Body of pancreas (tissue), 4 donors: Measurements from ENCODE around the gene NFATC4. TPM values are rescaled to one million over a fixed set of nuclear protein-coding genes. Genes with fewer than 3 reads are reported as not detected.

Source experiments
- ATAC-seq: fragments of 150-250 bp; one replicate; pipeline ENCODE4 v1.9.1; 2016
- DNase-seq, 4 donors: peaks; one replicate each; pipeline ENCODE4 v3.0.0-alpha.2; 2019
- H3K27ac ChIP-seq, 4 donors: fragments of 200-600 bp; sonication (generic); 1 replicate in 3 of 4; 2 replicates in 1 of 4; pipeline versions ENCODE4 v1.5.1 to v1.6.1; 2016 to 2019; ENCODE audit warnings: mild to moderate bottlenecking in 1 of 4, mixed read lengths in 1 of 4, moderate library complexity in 1 of 4
- H3K27me3 ChIP-seq, 2 donors: fragments of 200-600 bp; sonication (generic); one replicate each; pipeline ENCODE4 v1.6.0; 2016; ENCODE audit warnings: mild to moderate bottlenecking in 1 of 2
- H3K36me3 ChIP-seq, 2 donors: fragments of 200-600 bp; sonication (generic); replicated peaks in 1 of 2; 2 replicates each; pipeline ENCODE4 v1.5.1; 2016; ENCODE audit warnings: low read depth in 2 of 2; ENCODE audit not compliant: insufficient read depth in 1 of 2
- H3K4me1 ChIP-seq: fragments of 200-600 bp; sonication (generic); one replicate; pipeline ENCODE4 v1.6.0; 2016
- H3K4me3 ChIP-seq, 2 donors: fragments of 200-600 bp; sonication (generic); 1 replicate in 1 of 2; 2 replicates in 1 of 2; pipeline ENCODE4 v1.5.1; 2016 to 2019
- H3K9me3 ChIP-seq, 3 donors: fragments of 200-600 bp; sonication (generic); 1 replicate in 2 of 3; 2 replicates in 1 of 3; pipeline ENCODE4 v1.5.1; 2016
- POLR2A ChIP-seq, 3 donors: fragments of 450-650 bp; IDR thresholded peaks; one replicate each; pipeline ENCODE4 v1.6.1; 2016; ENCODE audit warnings: antibody characterized with exemption in 3 of 3, mild to moderate bottlenecking in 2 of 3
- WGBS, 2 donors: methylation state at CpG; one replicate each; pipeline ENCODE4 v1.1.5; 2017; 5-methylcytosine and 5-hydroxymethylcytosine counted together
- intact Hi-C: fragments of 100-400 bp; cut with DNase I; formaldehyde crosslinking; loops from one replicate; pipeline ENCODE4 v1.15.1; 2023
- total RNA-seq, 2 donors: library from RNA; depleted of rRNA; stranded (reverse); fragments of >200 nt; gene quantifications; one replicate each; pipeline ENCODE4 v1.1.0, GENCODE V29; 2016
- TF ChIP-seq, protein P1 (sequence below), 7 experiments: fragments of 450-650 bp in 4 of 7; fragments of 200-600 bp in 3 of 7; sonication (generic) in 3 of 7; IDR thresholded peaks; one replicate each; pipeline ENCODE4 v1.5.1; 2016 to 2019; ENCODE audit warnings: antibody characterized with exemption in 7 of 7

The NFATC4 gene
- total RNA-seq, 2 donors from 2014 or later = 11.9 to 19.8 TPM

GRCh38 chr14:24332268-24332993 is 35.6 kb upstream of the NFATC4 start:
- H3K4me1 ChIP-seq = peaks cover 35% of the 10 kb centered on the region
- peak; percentile 82 for ATAC-seq

DNA sequence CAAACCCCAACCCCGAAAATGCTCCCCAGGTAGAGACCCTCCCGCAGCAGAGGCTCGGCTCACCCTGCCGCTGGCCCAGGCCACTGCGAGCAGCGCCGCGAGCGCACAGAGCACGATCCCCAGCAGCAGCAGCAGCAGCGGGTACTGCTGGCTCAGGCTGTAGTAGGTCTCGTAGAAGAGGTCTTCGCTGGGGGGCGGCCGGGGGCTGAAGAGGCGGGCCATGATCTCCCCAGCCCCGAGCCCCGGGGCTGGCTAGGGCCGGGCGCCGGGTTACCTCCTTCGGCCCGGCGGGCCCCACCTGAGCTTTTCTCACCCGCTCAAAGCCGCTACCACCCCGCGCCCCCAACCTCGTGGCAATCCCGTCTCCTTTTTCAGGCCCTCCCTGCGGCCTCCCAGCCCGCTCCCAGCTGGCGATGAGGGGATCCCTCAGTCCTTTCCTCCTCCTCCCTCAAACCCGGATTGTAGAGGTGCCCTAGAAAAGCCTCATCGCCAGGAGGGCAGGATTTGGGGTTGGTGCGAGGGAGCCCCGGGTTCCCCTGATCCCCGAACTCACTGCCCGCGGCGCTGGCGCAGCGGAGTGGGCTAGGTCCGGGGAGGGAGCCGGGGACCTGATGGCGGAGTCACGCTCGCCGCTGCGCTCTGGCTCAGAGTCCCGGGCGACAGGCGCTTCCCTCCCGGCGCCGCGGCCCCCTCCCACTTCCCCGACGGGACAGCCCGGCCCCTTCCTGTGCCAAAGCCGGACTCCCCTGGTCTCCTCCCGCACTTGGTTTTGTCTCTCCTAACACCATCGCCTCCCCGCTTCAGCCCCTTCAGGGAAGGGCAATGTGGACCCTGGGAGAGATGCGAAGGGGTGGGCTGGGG is 33.3 kb upstream of the NFATC4 start, which contains the start of gene ADCY4:
ADCY4 (minus strand) TSS at position 641 of the 861 bp plus-strand sequence; CDS start at position 222, 419 bp downstream.
- WGBS, 2 donors = 12 to 22% methylated on average over 16 to 63 of the region's 65 CpGs
- Histone ChIP-seq H3K9me3 (no peaks in the 10 kb centered on the region), H3K27me3 (peaks cover 4 to 5% of the 10 kb centered on the region in 2 donors), H3K4me1 (peaks cover 49% of the 10 kb centered on the region), H3K27ac (peak within 1 kb of the TSS in 1 of 4 donors; percentile 44), H3K4me3 (no peak within 1 kb of the TSS), H3K36me3 (no peaks in the 10 kb centered on the region)
- ATAC-seq (no peak), DNase-seq (no peak)
- intact Hi-C loops = loop anchor here (10.0 kb wide), 1 partner anchor 100 kb away; no protein-coding TSS in a partner anchor
- TF ChIP-seq, protein P1, sequence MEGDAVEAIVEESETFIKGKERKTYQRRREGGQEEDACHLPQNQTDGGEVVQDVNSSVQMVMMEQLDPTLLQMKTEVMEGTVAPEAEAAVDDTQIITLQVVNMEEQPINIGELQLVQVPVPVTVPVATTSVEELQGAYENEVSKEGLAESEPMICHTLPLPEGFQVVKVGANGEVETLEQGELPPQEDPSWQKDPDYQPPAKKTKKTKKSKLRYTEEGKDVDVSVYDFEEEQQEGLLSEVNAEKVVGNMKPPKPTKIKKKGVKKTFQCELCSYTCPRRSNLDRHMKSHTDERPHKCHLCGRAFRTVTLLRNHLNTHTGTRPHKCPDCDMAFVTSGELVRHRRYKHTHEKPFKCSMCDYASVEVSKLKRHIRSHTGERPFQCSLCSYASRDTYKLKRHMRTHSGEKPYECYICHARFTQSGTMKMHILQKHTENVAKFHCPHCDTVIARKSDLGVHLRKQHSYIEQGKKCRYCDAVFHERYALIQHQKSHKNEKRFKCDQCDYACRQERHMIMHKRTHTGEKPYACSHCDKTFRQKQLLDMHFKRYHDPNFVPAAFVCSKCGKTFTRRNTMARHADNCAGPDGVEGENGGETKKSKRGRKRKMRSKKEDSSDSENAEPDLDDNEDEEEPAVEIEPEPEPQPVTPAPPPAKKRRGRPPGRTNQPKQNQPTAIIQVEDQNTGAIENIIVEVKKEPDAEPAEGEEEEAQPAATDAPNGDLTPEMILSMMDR (IDR thresholded peaks at IDR 0.05) = no peak
- peak in 2 of 3 donors; percentile 31 to 42 for TF ChIP-seq POLR2A (IDR thresholded peaks at IDR 0.05)

More at GRCh38 chr14:24332268-24332993, 35.6 kb upstream of the NFATC4 start:
- intact Hi-C loops = loop anchor here (10.0 kb wide), 1 partner anchor 102 kb away; no protein-coding TSS in a partner anchor
- DNase-seq = peak; percentile 78 to 83 (median 82)
- Histone ChIP-seq H3K27ac (no peak overlapping the region), H3K27me3 (peaks cover 4 to 5% of the 10 kb centered on the region in 2 donors), H3K36me3 (no peaks in the 10 kb centered on the region), H3K4me3 (no peak overlapping the region), H3K9me3 (no peaks in the 10 kb centered on the region)
- no peak for TF ChIP-seq POLR2A (IDR thresholded peaks at IDR 0.05)
- TF ChIP-seq, protein P1 (IDR thresholded peaks at IDR 0.05) = peak; percentile 60 to 88 (median 73)
- 17 to 18% methylated on average over 40 to 55 of the region's 56 CpGs for WGBS, 2 donors

DNA sequence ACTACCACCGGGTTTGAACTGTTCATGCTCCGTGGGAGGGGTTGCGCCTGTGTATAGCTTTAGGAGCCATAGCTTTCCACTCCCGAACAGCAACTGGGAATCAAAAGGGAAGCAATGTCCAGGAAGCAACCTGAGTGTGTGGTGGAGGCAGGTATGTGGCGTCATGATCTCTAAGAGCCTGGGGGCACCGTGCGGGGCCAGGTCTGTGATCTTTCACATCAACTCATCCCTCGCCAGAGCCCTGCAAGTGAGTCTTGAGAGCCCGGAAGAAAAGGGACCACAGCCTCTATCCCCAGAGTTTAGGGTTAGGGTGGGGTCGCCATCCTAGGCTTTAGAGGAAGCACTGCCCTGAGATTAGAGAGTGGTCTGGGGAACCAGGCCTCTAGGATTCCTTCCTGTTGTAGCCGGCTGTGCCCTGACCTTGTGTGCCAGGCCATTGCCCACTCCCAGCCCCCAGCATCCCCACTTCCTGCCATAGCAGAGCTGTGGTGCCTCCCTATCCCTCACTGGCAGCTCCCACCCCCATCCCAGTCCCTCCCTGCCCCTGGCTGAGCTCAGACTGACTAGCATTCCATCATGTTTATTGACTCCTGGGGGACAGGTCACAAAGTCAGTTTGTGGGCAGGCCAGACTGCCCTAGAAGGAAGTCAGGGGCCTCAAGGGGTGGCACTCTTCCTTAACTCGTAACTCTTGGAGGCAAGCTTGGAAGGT is 32.4 kb upstream of the NFATC4 start:
- intact Hi-C loops = loop anchor here (10.0 kb wide), 1 partner anchor 99 kb away; no protein-coding TSS in a partner anchor
- ATAC-seq (no peak), DNase-seq (no peak)
- 62 to 78% methylated on average over 6 to 12 of the region's 12 CpGs for WGBS, 2 donors
- Histone ChIP-seq H3K4me1 (peaks cover 54% of the 10 kb centered on the region), H3K36me3 (no peaks in the 10 kb centered on the region), H3K27me3 (peaks cover 4 to 5% of the 10 kb centered on the region in 2 donors), H3K9me3 (no peaks in the 10 kb centered on the region), H3K27ac (peak overlapping the region in 1 of 4 donors; percentile 24), H3K4me3 (no peak overlapping the region)
- TF ChIP-seq, protein P1 (IDR thresholded peaks at IDR 0.05) = no peak
- TF ChIP-seq POLR2A (IDR thresholded peaks at IDR 0.05) = no peak

DNA sequence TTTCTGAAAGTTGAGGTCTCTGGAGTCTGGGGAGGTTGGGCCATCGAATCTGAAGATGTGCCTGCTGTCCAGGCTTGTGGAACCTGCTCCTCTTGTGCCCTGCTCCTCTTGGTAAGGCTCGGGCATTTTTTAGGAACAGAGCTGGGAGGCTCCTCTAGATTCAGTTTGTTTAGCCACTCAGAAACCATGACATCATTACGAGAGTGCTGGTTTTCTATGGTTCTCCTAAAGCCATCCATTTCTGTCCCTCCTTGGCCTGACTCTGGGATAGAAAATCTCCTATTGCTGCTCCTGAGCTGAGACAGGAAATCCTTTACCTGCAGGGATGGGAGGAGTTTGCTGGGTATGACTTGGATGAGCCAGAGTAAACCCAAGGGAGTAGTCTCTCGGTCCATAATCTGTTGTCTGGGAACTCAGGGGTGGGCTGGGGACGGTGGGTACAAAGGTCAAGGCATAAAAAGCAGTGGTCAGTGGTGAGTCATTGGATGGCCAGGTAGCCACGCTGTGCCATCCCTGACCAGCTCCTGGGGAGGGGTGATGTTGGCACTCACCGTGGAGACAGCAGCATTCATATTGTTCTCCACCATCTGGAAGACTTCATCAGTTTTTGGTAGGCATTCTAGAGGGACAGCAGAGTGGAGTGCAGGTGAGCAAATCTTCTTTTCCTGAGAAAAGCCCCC is 30.7 kb upstream of the NFATC4 start:
- intact Hi-C loops = loop anchor here (10.0 kb wide), 1 partner anchor 98 kb away; no protein-coding TSS in a partner anchor

More for the DNA sequence above, 30.7 kb upstream of the NFATC4 start:
- Histone ChIP-seq H3K27ac (no peak overlapping the region), H3K9me3 (no peaks in the 10 kb centered on the region), H3K4me3 (no peak overlapping the region), H3K27me3 (peaks cover 4 to 5% of the 10 kb centered on the region in 2 donors), H3K4me1 (peaks cover 48% of the 10 kb centered on the region), H3K36me3 (no peaks in the 10 kb centered on the region)
- ATAC-seq (no peak), DNase-seq (no peak)
- TF ChIP-seq, protein P1 (IDR thresholded peaks at IDR 0.05) = no peak
- no peak for TF ChIP-seq POLR2A (IDR thresholded peaks at IDR 0.05)
- 79 to 83% methylated on average over 6 to 7 of the region's 7 CpGs for WGBS, 2 donors
